ENCODE results near the gene PDE11A. TPM values are rescaled to one million over a fixed set of nuclear protein-coding genes. Genes with fewer than 3 reads are reported as not detected.

Gene PDE11A
- total and polyA plus RNA-seq, 2 experiments from 2014 or later: 0.08 to 0.73 TPM

GRCh38 chr2:177595126-177595845, 477.3 kb downstream of the PDE11A start (continued):
- no peak for TF ChIP-seq ZNF462 (CRISPR knock-in tag; IDR thresholded peaks at IDR 0.05)
- no peak for TF ChIP-seq ETS1 (IDR thresholded peaks at IDR 0.05)

GRCh38 chr2:177593402-177593801, 479.2 kb downstream of the PDE11A start:
- ATAC-seq: no peak
- H3K4me1 Mint-ChIP-seq: peaks cover 21% of the 10 kb centered on the region
- no peak for TF ChIP-seq CTCF (conservative IDR thresholded peaks at IDR 0.05; ENCODE audit: low read depth in 2 of 2)
- TF ChIP-seq STAT1 (IDR thresholded peaks at IDR 0.05; ENCODE audit: unreplicated experiment): no peak
- TF ChIP-seq ETS1 (IDR thresholded peaks at IDR 0.05): no peak
- TF ChIP-seq JUNB (IDR thresholded peaks at IDR 0.05; ENCODE audit: unreplicated experiment): no peak
- TF ChIP-seq NANOG (IDR thresholded peaks at IDR 0.05; ENCODE audit: borderline replicate concordance): no peak
- TF ChIP-seq POLR2AphosphoS5 (IDR thresholded peaks at IDR 0.05; ENCODE audit: low read depth): no peak
- no peak for TF ChIP-seq REST (IDR thresholded peaks at IDR 0.05; ENCODE audit: unreplicated experiment)

More at GRCh38 chr2:177593402-177593801, 479.2 kb downstream of the PDE11A start:
- Histone ChIP-seq H3K9me2 (ENCODE audit: insufficient read depth) (no peaks in the 10 kb centered on the region), H3K27ac (ENCODE audit: low read depth) (no peak overlapping the region), H3F3A (replicated peaks; ENCODE audit: low read depth) (no peaks in the 10 kb centered on the region), H3K4me2 (no peak overlapping the region), H3K4me1 (ENCODE audit: insufficient read depth) (peaks cover 20% of the 10 kb centered on the region), H2AFZ (no peak overlapping the region), H3K36me3 (ENCODE audit: insufficient read depth) (no peaks in the 10 kb centered on the region), H3K27me3 (ENCODE audit: insufficient read depth) (no peaks in the 10 kb centered on the region), H4K20me1 (replicated peaks; ENCODE audit: insufficient read depth) (no peaks in the 10 kb centered on the region), H3K4me3 (no peak overlapping the region), H3K79me2 (replicated peaks; ENCODE audit: insufficient read depth) (no peaks in the 10 kb centered on the region)
- no peak for DNase-seq (ENCODE audit: low spot score)
- H3K27me3 Mint-ChIP-seq (ENCODE audit: insufficient read depth, low read depth, poor library complexity): peaks cover 1% of the 10 kb centered on the region
- no peaks in the 10 kb centered on the region for H3K9me3 Mint-ChIP-seq
- no peak overlapping the region for H3K4me3 Mint-ChIP-seq
- no peaks in the 10 kb centered on the region for H3K36me3 Mint-ChIP-seq (ENCODE audit: low read depth)
- H3K27ac Mint-ChIP-seq: no peak overlapping the region
